ENCODE data around the gene KRTAP1-4.

DNA sequence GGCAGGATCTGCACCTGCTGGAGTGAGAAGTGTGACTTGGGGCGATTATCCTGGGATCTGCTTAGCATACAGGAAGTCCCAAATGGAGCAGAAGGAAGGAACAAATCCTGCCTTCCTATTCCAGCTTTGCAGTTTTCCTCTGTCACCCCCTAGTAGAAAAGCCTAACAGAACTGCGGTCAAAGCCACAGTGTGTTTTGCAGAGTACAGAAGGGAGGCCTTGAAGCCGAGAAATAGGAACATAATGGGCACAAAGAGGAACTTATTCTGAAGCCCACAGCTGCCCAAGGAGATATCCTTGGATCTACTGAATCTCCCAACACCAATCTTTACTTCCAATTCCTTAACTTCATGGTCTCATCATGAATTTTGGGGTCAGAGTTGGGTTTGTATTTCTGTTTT lies 11.5 kb downstream of the KRTAP1-4 start:
- TF ChIP-seq, protein P1, sequence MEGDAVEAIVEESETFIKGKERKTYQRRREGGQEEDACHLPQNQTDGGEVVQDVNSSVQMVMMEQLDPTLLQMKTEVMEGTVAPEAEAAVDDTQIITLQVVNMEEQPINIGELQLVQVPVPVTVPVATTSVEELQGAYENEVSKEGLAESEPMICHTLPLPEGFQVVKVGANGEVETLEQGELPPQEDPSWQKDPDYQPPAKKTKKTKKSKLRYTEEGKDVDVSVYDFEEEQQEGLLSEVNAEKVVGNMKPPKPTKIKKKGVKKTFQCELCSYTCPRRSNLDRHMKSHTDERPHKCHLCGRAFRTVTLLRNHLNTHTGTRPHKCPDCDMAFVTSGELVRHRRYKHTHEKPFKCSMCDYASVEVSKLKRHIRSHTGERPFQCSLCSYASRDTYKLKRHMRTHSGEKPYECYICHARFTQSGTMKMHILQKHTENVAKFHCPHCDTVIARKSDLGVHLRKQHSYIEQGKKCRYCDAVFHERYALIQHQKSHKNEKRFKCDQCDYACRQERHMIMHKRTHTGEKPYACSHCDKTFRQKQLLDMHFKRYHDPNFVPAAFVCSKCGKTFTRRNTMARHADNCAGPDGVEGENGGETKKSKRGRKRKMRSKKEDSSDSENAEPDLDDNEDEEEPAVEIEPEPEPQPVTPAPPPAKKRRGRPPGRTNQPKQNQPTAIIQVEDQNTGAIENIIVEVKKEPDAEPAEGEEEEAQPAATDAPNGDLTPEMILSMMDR (IDR thresholded peaks at IDR 0.05; ENCODE audit: low read depth, low read length): no peak
- no peak for TF ChIP-seq EZH2phosphoT487 (IDR thresholded peaks at IDR 0.05; ENCODE audit: low read depth)
